HG03432 (cell line): ENCODE measurements around the gene SLC6A11.

Experiments
- ATAC-seq: cut with Tn5 transposase; IDR thresholded peaks from one replicate; pipeline ENCODE4 v1.9.1; 2021; ENCODE audit warnings: mild to moderate bottlenecking, moderate library complexity; ENCODE audit not compliant: unreplicated experiment

SLC6A11 gene

GRCh38 chr3:10816019-10816862 lies at the start of gene SLC6A11:
Gene SLC6A11 (plus strand): TSS chr3:10816228. CDS start chr3:10816266, 38 bp downstream.
- ATAC-seq: no peak

DNA sequence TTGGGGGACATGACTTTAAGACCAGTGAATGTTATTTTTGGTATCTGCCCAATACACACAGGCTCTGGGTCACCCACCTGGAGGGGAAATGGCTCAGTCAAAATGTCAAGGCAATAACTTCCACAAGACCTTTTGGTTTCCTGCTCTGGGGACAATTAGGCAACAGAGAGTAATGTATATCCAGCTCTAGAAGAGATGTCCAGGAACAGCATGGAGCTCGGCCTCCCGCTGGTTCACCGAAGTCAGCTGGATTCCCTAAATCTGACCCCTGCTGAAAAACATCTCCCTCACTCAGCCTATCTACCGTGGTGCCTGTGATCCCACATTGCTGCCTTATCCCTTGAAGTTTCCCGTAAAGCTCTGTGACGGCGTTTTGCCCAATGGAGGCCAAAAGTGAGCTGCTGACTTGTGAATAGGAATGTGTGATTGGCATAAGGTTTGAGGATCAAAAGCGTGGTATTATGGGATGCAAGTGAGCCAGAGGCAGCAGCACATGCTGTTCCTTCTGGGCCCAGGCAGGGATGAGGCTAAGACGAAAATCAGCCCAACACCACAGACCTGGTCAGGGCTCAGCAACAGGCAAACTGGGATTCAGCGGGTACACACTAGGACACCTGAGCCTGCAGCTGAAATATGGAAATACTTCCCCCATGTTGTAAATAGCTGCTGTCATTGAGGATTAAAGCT lies 47.2 kb upstream of the SLC6A11 start:
- ATAC-seq: no peak

- ATAC-seq: no peak
These were observed 45.5 kb upstream of the SLC6A11 start for GRCh38 chr3:10770547-10770946.

- no peak for ATAC-seq
These were observed 45.0 kb upstream of the SLC6A11 start for GRCh38 chr3:10770981-10771380.

GRCh38 chr3:10771486-10772270 lies 44.4 kb upstream of the SLC6A11 start:
- ATAC-seq: no peak

GRCh38 chr3:10772271-10773161 lies 43.5 kb upstream of the SLC6A11 start:
- ATAC-seq: no peak

DNA sequence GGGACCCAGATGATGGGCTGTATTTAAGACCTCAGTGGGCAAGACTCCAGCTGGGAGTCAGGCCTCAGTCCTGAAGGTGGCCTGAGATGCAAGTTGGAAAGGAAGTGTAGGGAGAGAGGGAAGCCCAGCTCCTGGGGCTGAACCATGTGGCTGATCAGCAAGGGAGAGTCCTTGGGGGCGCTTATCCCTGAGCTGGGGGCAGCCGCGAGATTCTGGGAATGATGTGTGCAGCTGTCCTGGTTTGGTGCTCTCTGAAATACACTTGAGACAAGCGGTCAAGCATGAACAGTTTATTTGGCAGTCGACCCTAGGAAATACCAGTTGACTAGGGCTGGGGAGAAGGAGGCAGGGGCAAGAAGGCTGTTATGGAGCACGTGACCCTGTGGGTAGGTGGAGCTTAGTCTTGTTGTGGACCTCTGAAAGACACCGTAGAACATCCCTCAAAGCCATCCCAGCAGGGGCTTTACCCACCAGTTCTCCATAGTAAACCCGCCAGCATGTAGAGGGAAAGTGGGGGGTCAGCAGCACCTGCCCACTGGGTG lies 41.8 kb upstream of the SLC6A11 start:
- ATAC-seq: no peak

DNA sequence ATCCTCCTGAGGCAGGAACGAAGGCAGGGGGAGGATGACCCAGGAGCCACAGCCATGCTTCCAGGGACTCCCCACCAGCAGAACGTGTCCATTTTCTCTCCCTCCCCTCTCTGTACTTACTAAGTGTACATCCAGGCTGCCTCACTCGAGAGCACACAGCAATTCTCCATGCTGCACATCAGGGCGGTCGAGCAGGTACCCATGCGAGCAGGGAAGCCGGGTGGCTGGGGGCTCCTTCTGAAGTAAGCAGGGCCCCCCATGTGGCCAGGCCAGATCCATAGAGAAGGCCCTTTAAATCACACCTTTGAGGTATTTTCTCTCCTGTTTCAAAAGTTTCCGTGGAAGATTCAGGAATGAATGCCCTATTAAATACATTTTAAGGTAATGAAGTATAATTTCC lies 41.2 kb upstream of the SLC6A11 start:
- no peak for ATAC-seq

- no peak for ATAC-seq
These were observed 40.8 kb upstream of the SLC6A11 start for GRCh38 chr3:10775259-10775658.

GRCh38 chr3:10775828-10776227 lies 40.2 kb upstream of the SLC6A11 start:
- no peak for ATAC-seq

- no peak for ATAC-seq
These were observed 38.4 kb upstream of the SLC6A11 start for GRCh38 chr3:10777627-10778026.

DNA sequence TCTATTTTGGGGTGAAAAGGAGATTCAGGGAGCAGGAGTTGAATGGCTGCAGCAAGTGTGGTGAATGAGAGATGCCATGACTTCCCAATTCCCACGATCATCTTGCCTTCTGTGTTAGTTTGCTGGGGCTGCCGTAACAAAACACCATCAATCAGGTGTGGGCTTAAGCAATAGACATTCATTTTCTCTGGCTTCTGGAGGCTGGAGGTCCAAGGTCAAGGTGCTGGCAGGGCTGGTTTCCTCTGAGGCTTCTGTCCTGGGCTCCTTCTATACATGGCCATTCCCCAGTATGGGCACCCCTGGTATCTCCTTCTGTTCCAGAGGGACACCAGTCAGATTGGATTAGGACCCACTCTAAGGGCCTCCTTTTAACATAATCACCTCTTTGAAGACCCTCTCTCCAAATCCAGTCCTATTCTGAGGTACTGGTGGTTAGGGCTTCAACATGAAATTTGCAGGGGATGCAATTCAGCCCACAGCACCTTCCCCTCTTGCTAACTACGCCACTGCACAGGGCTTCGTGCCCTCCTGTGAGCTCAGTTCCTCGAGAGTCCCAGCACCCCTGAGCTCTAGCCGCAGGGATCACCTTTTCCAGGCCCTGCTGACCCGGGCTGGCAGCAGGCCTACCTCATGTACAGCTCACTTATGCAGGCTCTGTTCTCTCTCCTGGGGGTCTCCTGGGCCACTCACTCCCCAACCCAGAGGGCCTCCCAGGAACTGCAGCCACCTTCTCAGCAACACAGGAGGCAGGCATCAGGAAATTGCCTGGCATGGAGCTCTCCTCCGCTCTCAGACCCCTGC lies 37.3 kb upstream of the SLC6A11 start:
- no peak for ATAC-seq

DNA sequence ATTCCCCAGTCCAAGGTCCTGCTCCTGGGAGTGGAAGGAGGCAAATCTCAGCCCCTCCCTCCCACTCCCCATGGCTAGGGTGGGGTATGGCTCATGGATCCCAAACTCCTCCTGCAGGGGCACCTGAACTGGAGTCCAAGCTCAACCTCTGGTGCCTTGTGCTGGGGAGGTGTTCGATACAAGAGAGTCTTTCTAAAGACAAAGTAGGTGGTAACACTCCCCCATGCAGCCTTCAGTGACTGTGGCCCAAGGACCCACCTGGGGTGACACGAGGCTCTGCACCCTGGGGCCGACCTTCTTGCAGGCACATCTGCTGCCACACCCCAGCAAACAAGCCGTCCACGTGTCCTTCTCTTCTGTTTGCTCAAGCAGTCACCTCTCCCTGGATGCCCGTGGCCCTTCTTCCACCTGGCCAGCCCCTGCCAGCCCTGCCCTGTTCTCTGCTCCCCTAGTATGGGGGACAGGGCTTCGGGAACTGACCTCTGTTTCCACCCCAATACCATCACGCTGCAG lies 36.7 kb upstream of the SLC6A11 start:
- ATAC-seq: no peak

DNA sequence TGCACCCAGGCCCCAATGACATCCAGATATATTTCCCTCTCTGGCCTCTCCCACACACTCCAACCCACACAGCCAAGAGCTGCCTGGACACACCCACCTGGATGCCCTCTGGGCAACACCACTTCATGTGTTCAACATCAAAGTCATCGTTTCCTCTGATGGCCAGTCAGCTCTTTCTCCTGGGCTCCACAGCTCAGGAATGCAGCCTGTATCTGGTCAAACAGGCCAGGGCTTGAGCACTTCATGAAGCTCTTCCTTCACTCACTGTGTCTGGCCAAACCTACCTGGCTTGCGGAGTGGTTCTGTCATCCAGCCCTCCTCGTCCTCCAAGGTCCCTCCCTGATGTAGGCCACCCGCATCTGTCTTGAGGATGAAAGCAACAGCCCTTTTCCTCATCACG lies 35.8 kb upstream of the SLC6A11 start:
- no peak for ATAC-seq

DNA sequence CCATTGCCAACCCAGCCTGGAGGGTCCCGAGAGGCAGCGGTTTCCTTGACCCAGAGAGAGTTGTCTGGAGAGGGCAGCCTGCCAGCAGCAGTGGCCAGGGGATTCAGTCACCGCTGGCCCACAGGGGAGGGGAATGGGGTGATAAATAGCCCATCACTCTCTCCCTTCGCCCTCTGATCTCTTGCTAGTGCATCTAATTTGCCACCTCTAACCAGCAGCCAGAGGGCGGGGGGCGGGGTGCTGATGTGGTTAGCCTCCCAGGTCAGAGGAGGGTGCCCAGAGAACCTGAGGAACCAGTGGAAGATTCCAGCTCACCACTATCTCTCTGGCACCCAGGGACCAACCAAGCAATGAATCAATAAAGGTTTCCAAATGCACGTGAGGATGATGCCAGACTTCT lies 35.1 kb upstream of the SLC6A11 start:
- no peak for ATAC-seq

GRCh38 chr3:10781981-10782380 lies 34.0 kb upstream of the SLC6A11 start:
- ATAC-seq: no peak

GRCh38 chr3:10783360-10784351 lies 32.4 kb upstream of the SLC6A11 start:
- no peak for ATAC-seq

GRCh38 chr3:10786640-10787039 lies 29.4 kb upstream of the SLC6A11 start:
- ATAC-seq: no peak
